ENCODE measurements around the gene GNB1.
A peak's percentile ranks its signal among the peaks of the same experiment; 100 is the strongest.
"Not testable (repeated sequence)": the region's sequence is repeated elsewhere in the genome, so short reads cannot be mapped to it uniquely, and the experiment has no call there.

GNB1 gene

GRCh38 chr1:1760715-1761114 is 130.2 kb downstream of the GNB1 start:
- DNase-seq (ENCODE audit: low read depth): no peak

- DNase-seq (ENCODE audit: low read depth): no peak
Observed at GRCh38 chr1:1760345-1760650, 130.6 kb downstream of the GNB1 start.

GRCh38 chr1:1759456-1760344 is 131.2 kb downstream of the GNB1 start:
- no peak for DNase-seq (ENCODE audit: low read depth)

GRCh38 chr1:1758692-1759455 is 132.0 kb downstream of the GNB1 start:
- no peak for DNase-seq (ENCODE audit: low read depth)

- DNase-seq (ENCODE audit: low read depth): no peak
Observed at GRCh38 chr1:1758059-1758621, 132.7 kb downstream of the GNB1 start.

- DNase-seq (ENCODE audit: low read depth): no peak
Observed at GRCh38 chr1:1757422-1758058, 133.3 kb downstream of the GNB1 start.

GRCh38 chr1:1756661-1757421 is 134.0 kb downstream of the GNB1 start:
- DNase-seq (ENCODE audit: low read depth): no peak

- no peak for DNase-seq (ENCODE audit: low read depth)
Observed at GRCh38 chr1:1755852-1756251, 135.0 kb downstream of the GNB1 start.

GRCh38 chr1:1755426-1755825 is 135.5 kb downstream of the GNB1 start:
- DNase-seq (ENCODE audit: low read depth): no peak

- no peak for DNase-seq (ENCODE audit: low read depth)
Observed at GRCh38 chr1:1754051-1754815, 136.7 kb downstream of the GNB1 start.

- DNase-seq (ENCODE audit: low read depth): no peak
Observed at GRCh38 chr1:1753607-1754005, 137.3 kb downstream of the GNB1 start.

- DNase-seq (ENCODE audit: low read depth): no peak
Observed at GRCh38 chr1:1752636-1753606, 138.0 kb downstream of the GNB1 start.

- no peak for DNase-seq (ENCODE audit: low read depth)
Observed at GRCh38 chr1:1752190-1752589, 138.7 kb downstream of the GNB1 start.

GRCh38 chr1:1749941-1750340 is 140.9 kb downstream of the GNB1 start:
- DNase-seq (ENCODE audit: low read depth): not testable (repeated sequence)

- DNase-seq (ENCODE audit: low read depth): no peak
Observed at GRCh38 chr1:1748686-1749321, 142.1 kb downstream of the GNB1 start.

GRCh38 chr1:1746566-1746909 is 144.3 kb downstream of the GNB1 start:
- not testable (repeated sequence) for DNase-seq (ENCODE audit: low read depth)

- DNase-seq (ENCODE audit: low read depth): peak; percentile 83
Observed at GRCh38 chr1:1745651-1746565, 145.0 kb downstream of the GNB1 start.

GRCh38 chr1:1742529-1742928 is 148.4 kb downstream of the GNB1 start:
- not testable (repeated sequence) for DNase-seq (ENCODE audit: low read depth)
